ENCODE data around the gene TMBIM6. TPM values are rescaled to one million over a fixed set of nuclear protein-coding genes. Genes with fewer than 3 reads are reported as not detected.

Gene TMBIM6
- polyA plus RNA-seq, 2 of the 4 experiments (the other 2 are of a cell fraction), result 331 to 1,255 TPM

DNA sequence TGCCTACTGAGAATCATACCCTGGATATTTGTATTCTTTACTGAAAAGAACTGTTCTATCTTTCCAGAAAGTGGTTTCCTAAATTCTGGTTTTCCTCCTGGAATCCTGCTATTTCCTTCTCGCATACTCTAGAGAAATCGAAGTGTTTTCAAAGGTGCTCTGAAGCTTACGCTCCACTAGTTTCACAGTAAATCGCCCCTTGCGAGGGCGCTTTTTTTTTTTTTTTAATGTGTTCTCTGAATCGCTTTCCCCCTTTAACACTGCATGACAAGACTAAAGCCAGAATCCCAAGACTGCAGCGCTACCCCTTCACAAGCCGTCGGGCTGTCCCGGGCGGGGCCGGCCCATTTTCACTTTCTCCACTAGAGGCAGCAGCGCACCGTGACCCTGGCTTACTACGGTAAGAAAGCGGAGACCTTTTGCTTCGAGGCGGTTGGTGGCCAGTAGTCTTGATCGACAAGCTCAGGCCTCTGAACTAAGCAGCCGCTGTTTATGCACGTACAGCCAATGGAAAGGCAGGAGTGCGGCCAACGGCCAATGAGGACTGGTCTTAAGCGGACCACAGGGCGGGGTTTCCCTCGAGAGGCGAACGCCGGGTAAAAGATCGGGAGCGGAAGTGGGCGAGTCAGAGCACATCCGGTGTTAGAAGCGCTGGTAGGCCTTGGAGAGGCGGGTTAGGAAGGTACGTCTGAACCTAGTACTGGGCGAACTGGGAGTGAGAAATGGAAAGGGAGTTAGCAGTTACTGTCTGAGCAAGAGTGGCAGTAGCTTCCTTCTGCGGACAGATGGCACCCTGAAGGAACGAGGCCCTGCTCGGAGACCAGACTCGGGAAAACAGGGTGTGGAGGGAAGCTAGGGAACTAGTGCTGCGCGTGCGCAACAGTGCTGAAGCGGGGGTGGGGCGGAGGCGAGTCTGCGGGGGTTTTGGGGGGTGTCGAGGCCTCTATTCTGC, at the start of gene TMBIM6 (continued):
- TF ChIP-seq RARB (CRISPR knock-in tag; IDR thresholded peaks at IDR 0.05) (no peak), TP53 (CRISPR knock-in tag; IDR thresholded peaks at IDR 0.05) (no peak), CBX2 (IDR thresholded peaks at IDR 0.05; ENCODE audit: borderline replicate concordance, low read depth) (no peak), HOXB5 (CRISPR knock-in tag; IDR thresholded peaks at IDR 0.05) (no peak), ESRRA (IDR thresholded peaks at IDR 0.05; ENCODE audit: borderline replicate concordance, low read length) (no peak), MAZ (IDR thresholded peaks at IDR 0.05; ENCODE audit: borderline replicate concordance, low read depth, low read length) (0 out of 2 replicates have a peak, but pooled peaks have one; percentile 40), CHD2 (IDR thresholded peaks at IDR 0.05; ENCODE audit: low read length, partially characterized antibody) (no peak), EHF (CRISPR knock-in tag; IDR thresholded peaks at IDR 0.05) (no peak), ZNF302 (CRISPR knock-in tag; IDR thresholded peaks at IDR 0.05) (no peak), HOXA7 (CRISPR knock-in tag; IDR thresholded peaks at IDR 0.05) (no peak), NPAS2 (CRISPR knock-in tag; IDR thresholded peaks at IDR 0.05; ENCODE audit: borderline replicate concordance) (no peak), EHMT2 (IDR thresholded peaks at IDR 0.05; ENCODE audit: low read depth) (no peak), BHLHE40 (IDR thresholded peaks at IDR 0.05; ENCODE audit: low read depth, low read length) (no peak), CHD4 (IDR thresholded peaks at IDR 0.05; ENCODE audit: borderline replicate concordance) (no peak), KDM1A (IDR thresholded peaks at IDR 0.05; ENCODE audit: low read depth) (no peak), JUN (IDR thresholded peaks at IDR 0.05) (peak; percentile 92 to 97), POLR2A (IDR thresholded peaks at IDR 0.05; ENCODE audit: low read length) (peak; percentile 97), TFCP2L1 (CRISPR knock-in tag; IDR thresholded peaks at IDR 0.05) (peak; percentile 29; the same call in 1 of the 2 replicates), FOXS1 (CRISPR knock-in tag; IDR thresholded peaks at IDR 0.05) (no peak), EP300 (IDR thresholded peaks at IDR 0.05) (no peak), ZFP36 (IDR thresholded peaks at IDR 0.05; ENCODE audit: borderline replicate concordance, partially characterized antibody) (no peak)
- TF ChIP-seq, protein P1, sequence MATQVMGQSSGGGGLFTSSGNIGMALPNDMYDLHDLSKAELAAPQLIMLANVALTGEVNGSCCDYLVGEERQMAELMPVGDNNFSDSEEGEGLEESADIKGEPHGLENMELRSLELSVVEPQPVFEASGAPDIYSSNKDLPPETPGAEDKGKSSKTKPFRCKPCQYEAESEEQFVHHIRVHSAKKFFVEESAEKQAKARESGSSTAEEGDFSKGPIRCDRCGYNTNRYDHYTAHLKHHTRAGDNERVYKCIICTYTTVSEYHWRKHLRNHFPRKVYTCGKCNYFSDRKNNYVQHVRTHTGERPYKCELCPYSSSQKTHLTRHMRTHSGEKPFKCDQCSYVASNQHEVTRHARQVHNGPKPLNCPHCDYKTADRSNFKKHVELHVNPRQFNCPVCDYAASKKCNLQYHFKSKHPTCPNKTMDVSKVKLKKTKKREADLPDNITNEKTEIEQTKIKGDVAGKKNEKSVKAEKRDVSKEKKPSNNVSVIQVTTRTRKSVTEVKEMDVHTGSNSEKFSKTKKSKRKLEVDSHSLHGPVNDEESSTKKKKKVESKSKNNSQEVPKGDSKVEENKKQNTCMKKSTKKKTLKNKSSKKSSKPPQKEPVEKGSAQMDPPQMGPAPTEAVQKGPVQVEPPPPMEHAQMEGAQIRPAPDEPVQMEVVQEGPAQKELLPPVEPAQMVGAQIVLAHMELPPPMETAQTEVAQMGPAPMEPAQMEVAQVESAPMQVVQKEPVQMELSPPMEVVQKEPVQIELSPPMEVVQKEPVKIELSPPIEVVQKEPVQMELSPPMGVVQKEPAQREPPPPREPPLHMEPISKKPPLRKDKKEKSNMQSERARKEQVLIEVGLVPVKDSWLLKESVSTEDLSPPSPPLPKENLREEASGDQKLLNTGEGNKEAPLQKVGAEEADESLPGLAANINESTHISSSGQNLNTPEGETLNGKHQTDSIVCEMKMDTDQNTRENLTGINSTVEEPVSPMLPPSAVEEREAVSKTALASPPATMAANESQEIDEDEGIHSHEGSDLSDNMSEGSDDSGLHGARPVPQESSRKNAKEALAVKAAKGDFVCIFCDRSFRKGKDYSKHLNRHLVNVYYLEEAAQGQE (IDR thresholded peaks at IDR 0.05), result no peak
- TF ChIP-seq, protein P2, sequence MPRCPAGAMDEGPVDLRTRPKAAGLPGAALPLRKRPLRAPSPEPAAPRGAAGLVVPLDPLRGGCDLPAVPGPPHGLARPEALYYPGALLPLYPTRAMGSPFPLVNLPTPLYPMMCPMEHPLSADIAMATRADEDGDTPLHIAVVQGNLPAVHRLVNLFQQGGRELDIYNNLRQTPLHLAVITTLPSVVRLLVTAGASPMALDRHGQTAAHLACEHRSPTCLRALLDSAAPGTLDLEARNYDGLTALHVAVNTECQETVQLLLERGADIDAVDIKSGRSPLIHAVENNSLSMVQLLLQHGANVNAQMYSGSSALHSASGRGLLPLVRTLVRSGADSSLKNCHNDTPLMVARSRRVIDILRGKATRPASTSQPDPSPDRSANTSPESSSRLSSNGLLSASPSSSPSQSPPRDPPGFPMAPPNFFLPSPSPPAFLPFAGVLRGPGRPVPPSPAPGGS (IDR thresholded peaks at IDR 0.05), result peak; percentile 98
- TF ChIP-seq, protein P3, sequence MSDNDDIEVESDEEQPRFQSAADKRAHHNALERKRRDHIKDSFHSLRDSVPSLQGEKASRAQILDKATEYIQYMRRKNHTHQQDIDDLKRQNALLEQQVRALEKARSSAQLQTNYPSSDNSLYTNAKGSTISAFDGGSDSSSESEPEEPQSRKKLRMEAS (IDR thresholded peaks at IDR 0.05), result peak; percentile 81

DNA sequence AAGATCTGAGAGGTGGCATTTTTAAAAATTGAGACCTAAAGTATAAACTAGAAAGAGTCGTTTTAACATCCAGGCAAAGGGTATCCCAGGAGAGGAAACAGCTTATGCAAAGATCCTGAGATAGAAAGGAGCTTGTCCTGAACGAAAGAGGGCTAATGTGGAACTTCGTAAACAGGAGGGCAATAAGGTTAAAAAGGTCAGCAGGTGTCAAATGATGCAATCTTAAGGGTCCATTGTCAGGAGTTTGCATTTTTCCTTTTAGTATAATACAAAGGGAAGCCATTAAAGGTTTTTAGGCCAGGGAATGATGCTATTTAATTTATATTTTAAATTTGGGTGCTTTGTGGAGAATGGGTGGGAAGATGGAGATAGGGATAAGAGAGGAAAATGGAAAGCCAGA, 48.5 kb upstream of the TMBIM6 start:
- Histone ChIP-seq H3K4me2 (no peak overlapping the region), H3K4me1 (no peaks in the 10 kb centered on the region), H3K9me3 (no peaks in the 10 kb centered on the region), H3K4me3 (no peak overlapping the region), H3K27ac (no peak overlapping the region)
- ChIA-PET CTCF (interaction anchor here (0.6 to 1.6 kb wide), 7 partner anchors 14 to 113 kb away, joined by 3 to 8 read pairs (median 3); partner anchors contain the start of gene PRPF40B), POLR2A (no interaction called here)
- TF ChIP-seq, protein P3 (IDR thresholded peaks at IDR 0.05), result no peak
- TF ChIP-seq TFCP2L1 (CRISPR knock-in tag; IDR thresholded peaks at IDR 0.05), result no peak
- ATAC-seq (no peak), FAIRE-seq (no peak), DNase-seq (ENCODE audit: low read depth in 1 of 2, low spot score in 1 of 2) (no peak)
- WGBS (ENCODE audit: missing lambda C conversion rate), result 61% methylated on average over 3 of the region's 3 CpGs

All from A549 (cell line).